NCI-H1105 (cell line): ENCODE data around the gene PPM1H.
"Not testable (repeated sequence)": the region's sequence is repeated elsewhere in the genome, so short reads cannot be mapped to it uniquely, and the experiment has no call there.

Experiments used
- DNase-seq: peaks from one replicate; lab custom pipeline; 2025; lab: John Stamatoyannopoulos, UW

The PPM1H gene

GRCh38 chr12:62767946-62768345 lies 167.0 kb downstream of the PPM1H start:
- no peak for DNase-seq

- DNase-seq = no peak
Observed at GRCh38 chr12:62767496-62767895, 167.5 kb downstream of the PPM1H start.

GRCh38 chr12:62766496-62766895 lies 168.5 kb downstream of the PPM1H start:
- no peak for DNase-seq

- DNase-seq = no peak
Observed at GRCh38 chr12:62763861-62764645, 170.9 kb downstream of the PPM1H start.

GRCh38 chr12:62763312-62763711 lies 171.6 kb downstream of the PPM1H start:
- DNase-seq = no peak

- no peak for DNase-seq
Observed at GRCh38 chr12:62762645-62763044, 172.3 kb downstream of the PPM1H start.

GRCh38 chr12:62761658-62762057 lies 173.3 kb downstream of the PPM1H start:
- DNase-seq = no peak

GRCh38 chr12:62760779-62761178 lies 174.2 kb downstream of the PPM1H start:
- no peak for DNase-seq

GRCh38 chr12:62760341-62760740 lies 174.6 kb downstream of the PPM1H start:
- DNase-seq = not testable (repeated sequence)

- no peak for DNase-seq
Observed at GRCh38 chr12:62758216-62758615, 176.7 kb downstream of the PPM1H start.

GRCh38 chr12:62757048-62757447 lies 177.9 kb downstream of the PPM1H start:
- no peak for DNase-seq

- DNase-seq = no peak
Observed at GRCh38 chr12:62754706-62755105, 180.2 kb downstream of the PPM1H start.

GRCh38 chr12:62751810-62752155 lies 183.2 kb downstream of the PPM1H start:
- no peak for DNase-seq

- no peak for DNase-seq
Observed at GRCh38 chr12:62750941-62751809, 183.8 kb downstream of the PPM1H start.

- no peak for DNase-seq
Observed at GRCh38 chr12:62749586-62749985, 185.4 kb downstream of the PPM1H start.

GRCh38 chr12:62748941-62749468 lies 185.9 kb downstream of the PPM1H start:
- DNase-seq = no peak

- DNase-seq = no peak
Observed at GRCh38 chr12:62744551-62744950, 190.4 kb downstream of the PPM1H start.

GRCh38 chr12:62739266-62740015 lies 195.5 kb downstream of the PPM1H start:
- DNase-seq = no peak

- no peak for DNase-seq
Observed at GRCh38 chr12:62738616-62739015, 196.3 kb downstream of the PPM1H start.

GRCh38 chr12:62738105-62738504 lies 196.8 kb downstream of the PPM1H start:
- no peak for DNase-seq

GRCh38 chr12:62737615-62738014 lies 197.3 kb downstream of the PPM1H start:
- no peak for DNase-seq

GRCh38 chr12:62737188-62737587 lies 197.8 kb downstream of the PPM1H start:
- DNase-seq = no peak
